NT2/D1 (cell line): ENCODE data around the gene GPATCH2.

Source experiments
- SUZ12 ChIP-seq: IDR thresholded peaks from 2 replicates; pipeline ENCODE4 v1.6.1; 2011; ENCODE audit not compliant: insufficient read length, insufficient read depth; ENCODE audit errors: extremely low read depth
- ZNF274 ChIP-seq: IDR thresholded peaks from 2 replicates; pipeline ENCODE4 v1.6.1; 2011; ENCODE audit warnings: mild to moderate bottlenecking, low read depth, low read length

DNA sequence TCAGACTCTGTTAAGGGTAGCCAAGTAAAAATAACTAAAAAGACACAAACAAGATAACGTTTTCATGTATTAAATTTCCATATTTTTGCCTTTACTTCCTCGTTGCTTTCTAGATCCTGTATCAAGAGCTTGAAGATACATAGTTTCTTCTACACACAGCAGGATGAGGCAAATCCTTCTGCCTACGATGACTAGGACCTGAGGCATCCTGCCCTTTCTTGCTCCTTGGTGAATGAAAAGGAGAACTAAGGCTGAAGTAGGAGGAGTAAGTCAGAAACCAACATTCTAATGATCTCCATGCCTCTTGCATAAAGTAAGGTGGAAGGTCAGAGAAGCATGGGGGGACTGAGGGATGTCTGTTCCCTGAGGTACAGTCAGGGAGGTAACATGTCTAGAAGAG is 102.6 kb downstream of the GPATCH2 start:
- TF ChIP-seq ZNF274, result no peak
- TF ChIP-seq SUZ12, result no peak
